GM12874 (cell line): Measurements from ENCODE around the gene RANGAP1.

Experiments used
- TF ChIP-seq, protein P1 (sequence below): IDR thresholded peaks from 2 replicates; pipeline ENCODE4 v1.5.1; 2011; ENCODE audit warnings: low read depth, mild to moderate bottlenecking, control low read depth, low read length, moderate library complexity; ENCODE audit not compliant: insufficient read depth

Gene RANGAP1

DNA sequence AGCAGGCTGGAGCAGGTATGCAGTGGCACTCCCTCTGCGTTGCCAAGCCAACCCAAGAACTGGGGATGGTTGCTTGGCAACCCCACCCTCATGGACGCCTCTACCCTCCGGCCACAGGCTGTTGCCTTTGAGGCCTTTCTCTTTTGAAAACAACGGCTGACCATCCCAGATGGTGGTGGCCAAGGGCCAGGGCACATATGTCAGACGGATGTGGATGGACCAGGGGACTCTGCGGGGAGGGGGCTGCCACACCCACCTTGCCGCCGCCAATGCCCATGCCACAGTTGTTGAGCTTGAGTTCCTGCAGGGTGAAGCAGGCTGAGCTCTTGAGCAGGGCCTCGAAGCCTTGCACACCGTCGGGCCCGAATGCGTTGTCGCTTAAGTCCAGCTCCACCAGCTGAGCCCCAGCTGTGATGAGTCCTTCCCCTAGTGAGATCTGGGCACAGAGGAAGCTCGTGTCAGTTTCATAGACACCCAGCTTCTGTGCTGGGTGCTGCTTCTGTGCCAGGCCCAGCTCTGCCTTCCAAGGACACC is 21.5 kb downstream of the RANGAP1 start:
- TF ChIP-seq, protein P1, sequence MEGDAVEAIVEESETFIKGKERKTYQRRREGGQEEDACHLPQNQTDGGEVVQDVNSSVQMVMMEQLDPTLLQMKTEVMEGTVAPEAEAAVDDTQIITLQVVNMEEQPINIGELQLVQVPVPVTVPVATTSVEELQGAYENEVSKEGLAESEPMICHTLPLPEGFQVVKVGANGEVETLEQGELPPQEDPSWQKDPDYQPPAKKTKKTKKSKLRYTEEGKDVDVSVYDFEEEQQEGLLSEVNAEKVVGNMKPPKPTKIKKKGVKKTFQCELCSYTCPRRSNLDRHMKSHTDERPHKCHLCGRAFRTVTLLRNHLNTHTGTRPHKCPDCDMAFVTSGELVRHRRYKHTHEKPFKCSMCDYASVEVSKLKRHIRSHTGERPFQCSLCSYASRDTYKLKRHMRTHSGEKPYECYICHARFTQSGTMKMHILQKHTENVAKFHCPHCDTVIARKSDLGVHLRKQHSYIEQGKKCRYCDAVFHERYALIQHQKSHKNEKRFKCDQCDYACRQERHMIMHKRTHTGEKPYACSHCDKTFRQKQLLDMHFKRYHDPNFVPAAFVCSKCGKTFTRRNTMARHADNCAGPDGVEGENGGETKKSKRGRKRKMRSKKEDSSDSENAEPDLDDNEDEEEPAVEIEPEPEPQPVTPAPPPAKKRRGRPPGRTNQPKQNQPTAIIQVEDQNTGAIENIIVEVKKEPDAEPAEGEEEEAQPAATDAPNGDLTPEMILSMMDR = no peak

DNA sequence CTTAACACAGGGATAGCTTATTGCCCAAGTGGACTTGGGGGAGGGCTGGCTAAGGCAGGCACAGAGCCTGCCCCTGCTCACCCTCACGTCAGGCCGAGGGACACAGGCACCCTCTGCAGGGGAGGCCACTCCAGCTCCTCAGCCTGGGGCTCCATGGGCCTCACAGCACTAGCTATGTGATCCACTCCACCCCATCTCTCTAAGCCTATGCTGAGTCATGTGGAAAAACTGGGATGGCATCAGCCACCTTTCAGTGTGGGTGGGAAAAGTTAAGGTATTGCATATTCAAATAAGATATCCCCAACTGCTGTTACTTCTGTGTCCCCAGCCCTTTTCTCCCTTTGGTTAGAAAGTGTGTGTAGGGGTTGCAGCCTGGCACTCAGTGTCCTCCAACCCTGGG is 22.3 kb downstream of the RANGAP1 start:
- TF ChIP-seq, protein P1 = no peak

DNA sequence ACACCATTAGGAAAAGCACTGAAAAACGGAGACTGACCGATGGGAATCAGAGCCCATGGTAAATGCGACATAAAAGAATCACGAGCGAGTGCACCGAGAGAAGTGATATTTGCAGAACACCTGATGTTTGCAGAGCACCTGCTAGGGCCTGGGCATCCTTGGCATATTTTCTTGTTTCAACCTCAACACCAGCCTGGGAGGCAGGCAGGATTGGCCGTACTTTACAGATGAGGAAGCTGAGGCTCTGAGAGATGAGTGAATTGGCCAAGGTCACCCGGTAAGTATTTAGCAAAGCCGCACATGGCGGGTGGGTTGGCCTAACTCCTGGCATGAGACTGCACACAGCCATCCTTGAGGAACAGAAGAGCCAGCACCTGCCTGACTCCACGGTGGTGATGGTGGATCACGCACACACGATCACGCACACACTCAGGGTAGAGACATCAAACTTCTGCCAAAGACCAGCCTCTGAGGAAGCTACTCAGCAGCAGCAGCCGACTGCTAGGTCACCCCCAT is 23.7 kb downstream of the RANGAP1 start:
- TF ChIP-seq, protein P1 = no peak

DNA sequence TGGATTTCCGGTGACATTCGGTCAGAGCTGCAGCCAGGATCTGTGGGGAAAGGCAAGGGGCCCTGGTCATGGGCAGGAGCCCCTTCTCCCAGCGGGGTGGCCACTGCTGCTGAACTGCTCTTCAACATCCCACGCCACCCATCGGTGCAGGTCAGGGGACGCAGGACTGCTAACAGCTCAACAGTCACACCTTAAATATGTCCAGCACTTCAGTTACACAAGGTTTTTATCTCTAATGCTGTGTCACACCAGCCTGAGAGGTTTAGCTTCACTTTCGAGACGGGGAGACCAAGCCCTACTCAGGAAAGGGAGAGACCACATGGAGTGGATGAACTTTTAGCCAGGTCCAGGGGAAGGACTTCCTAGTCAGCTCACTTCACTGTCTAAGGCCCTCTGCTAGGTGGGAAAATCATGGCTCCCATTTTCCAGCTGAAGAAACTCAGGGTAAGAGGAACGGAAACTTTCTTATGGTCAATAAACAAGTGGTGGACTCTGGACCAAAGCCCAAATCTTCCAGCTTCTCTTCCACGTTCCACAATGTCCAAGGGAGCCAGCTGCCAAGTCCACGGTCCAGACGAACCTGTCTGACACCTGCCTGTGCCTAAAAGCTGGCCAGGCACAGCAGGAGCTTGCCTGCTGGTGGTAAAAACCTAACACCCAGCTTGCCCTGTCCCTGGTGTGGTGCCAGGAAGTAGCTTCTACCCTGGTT is 24.3 kb downstream of the RANGAP1 start:
- TF ChIP-seq, protein P1 = no peak

DNA sequence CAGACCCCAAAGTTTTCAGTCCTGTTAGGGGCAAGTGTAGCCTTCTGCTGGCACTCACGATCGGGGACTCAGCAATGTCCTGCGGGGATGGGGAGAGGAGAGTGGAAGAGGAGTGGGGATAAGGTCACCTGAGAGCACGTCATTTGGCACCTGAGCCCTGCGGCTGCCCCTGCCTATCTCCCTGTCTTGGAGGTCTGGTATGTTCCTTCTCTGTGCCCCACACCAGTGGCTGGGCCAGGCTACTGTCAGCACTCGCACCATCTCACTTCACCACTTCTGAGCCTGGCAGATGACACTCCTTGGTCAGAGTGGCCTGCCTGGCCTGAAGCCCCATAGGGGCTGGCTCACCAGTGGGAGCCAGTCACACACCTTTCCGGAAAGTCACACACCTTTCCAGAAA is 25.1 kb downstream of the RANGAP1 start:
- TF ChIP-seq, protein P1 = no peak

DNA sequence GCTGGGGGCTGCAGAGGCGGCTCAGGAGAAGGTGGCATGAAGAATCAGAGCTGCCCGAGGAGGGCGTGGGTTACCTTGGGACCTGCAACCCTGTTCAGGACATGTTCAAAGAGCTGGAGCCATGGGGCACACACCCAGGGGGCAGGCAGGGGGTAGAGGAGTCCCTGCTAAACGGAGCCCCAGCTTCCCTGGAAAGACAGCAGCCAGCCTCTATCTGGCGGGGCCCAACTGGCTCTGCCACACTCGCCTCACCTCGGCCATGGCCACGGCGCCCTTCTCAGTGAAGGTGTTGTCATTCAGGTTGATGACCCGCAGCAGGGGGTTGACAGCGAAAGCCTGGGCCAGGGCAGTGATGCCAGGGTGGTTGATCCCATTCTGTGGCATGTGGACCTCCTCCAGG is 28.3 kb downstream of the RANGAP1 start:
- TF ChIP-seq, protein P1 = no peak

DNA sequence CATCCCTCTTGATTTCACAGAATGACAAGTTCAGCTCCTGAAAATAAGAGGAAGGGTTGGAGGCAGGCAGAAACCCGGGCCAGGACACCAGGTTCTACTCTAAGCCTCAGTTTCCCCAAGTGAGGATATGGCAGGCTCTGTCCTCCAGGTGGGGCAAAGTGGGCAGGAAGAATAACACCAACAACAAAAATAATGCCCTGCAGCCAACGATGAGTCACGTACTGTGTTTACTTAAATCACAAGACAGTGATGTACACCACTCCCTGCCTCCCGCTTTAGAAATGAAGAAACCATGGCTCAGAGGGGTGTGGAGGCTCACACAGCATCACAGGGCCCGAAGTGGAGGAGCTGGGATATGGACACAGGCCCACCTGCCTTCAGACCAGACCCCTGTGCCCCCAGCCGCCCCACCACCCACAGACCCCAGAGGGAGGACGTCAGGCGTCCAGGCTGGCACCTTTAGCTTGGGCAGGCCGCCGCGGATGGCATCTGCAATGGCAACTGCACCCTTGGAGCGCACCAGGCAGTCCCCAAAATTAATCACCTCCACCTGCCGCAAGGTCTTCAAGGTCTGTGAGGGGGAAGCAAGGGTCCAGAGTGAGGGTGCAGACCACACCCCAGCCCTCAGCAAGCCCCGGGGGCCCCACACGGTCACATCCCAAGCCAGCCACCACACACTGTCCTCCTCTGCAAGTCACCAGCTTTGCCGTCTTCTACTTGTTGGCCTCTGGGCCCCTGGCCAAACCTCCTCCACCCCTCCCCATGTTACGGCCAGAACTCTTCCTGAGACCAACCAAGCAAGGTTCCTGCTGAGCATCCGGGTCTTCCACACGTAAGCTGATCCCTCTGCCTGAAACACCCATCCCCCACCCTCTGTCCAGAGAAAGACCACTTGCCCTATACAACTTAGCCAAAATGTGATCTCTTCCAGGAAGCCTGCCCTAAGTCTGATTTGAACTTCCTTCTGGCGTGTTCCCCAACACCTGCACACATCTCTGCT is 29.4 kb downstream of the RANGAP1 start:
- TF ChIP-seq, protein P1 = no peak
